GM21786 (cell line): ENCODE data around the gene BAZ1B.
"Not testable (repeated sequence)": the region's sequence is repeated elsewhere in the genome, so short reads cannot be mapped to it uniquely, and the experiment has no call there.

Source experiments
- ATAC-seq: cut with Tn5 transposase; IDR thresholded peaks from one replicate; pipeline ENCODE4 v1.9.1; 2021; ENCODE audit not compliant: unreplicated experiment

BAZ1B gene

GRCh38 chr7:73544678-73545077 lies 22.6 kb upstream of the BAZ1B start:
- ATAC-seq, result no peak

GRCh38 chr7:73541722-73542121 lies 19.6 kb upstream of the BAZ1B start:
- no peak for ATAC-seq

GRCh38 chr7:73539709-73540108 lies 17.6 kb upstream of the BAZ1B start:
- no peak for ATAC-seq

- not testable (repeated sequence) for ATAC-seq
These were observed 16.4 kb upstream of the BAZ1B start for GRCh38 chr7:73538510-73538909.

GRCh38 chr7:73537051-73537450 lies 15.0 kb upstream of the BAZ1B start:
- no peak for ATAC-seq

GRCh38 chr7:73536479-73536878 lies 14.4 kb upstream of the BAZ1B start:
- no peak for ATAC-seq

- not testable (repeated sequence) for ATAC-seq
These were observed 13.8 kb upstream of the BAZ1B start for GRCh38 chr7:73535918-73536317.

- ATAC-seq, result no peak
These were observed 11.6 kb upstream of the BAZ1B start for GRCh38 chr7:73533742-73534141.

GRCh38 chr7:73532224-73532623 lies 10.1 kb upstream of the BAZ1B start:
- no peak for ATAC-seq

- no peak for ATAC-seq
These were observed 8.7 kb upstream of the BAZ1B start for GRCh38 chr7:73530800-73531199.

GRCh38 chr7:73526896-73527821 lies 5.1 kb upstream of the BAZ1B start:
- no peak for ATAC-seq

GRCh38 chr7:73526158-73526494 lies 4.0 kb upstream of the BAZ1B start:
- ATAC-seq, result not testable (repeated sequence)

GRCh38 chr7:73521636-73522104 lies 423 bp downstream of the BAZ1B start:
- ATAC-seq, result peak; percentile 28

GRCh38 chr7:73520673-73521635 lies 1.1 kb downstream of the BAZ1B start:
- no peak for ATAC-seq

GRCh38 chr7:73519867-73520672 lies 2.0 kb downstream of the BAZ1B start:
- ATAC-seq, result no peak

GRCh38 chr7:73518470-73518869 lies 3.6 kb downstream of the BAZ1B start:
- no peak for ATAC-seq

- ATAC-seq, result no peak
These were observed 4.7 kb downstream of the BAZ1B start for GRCh38 chr7:73517241-73517995.

GRCh38 chr7:73515178-73515577 lies 6.9 kb downstream of the BAZ1B start:
- no peak for ATAC-seq

GRCh38 chr7:73512018-73512780 lies 9.9 kb downstream of the BAZ1B start:
- ATAC-seq, result no peak
